Prostate gland (tissue), 2 donors: Measurements from ENCODE around the gene ZNF565.

ENCODE experiments used
- CTCF ChIP-seq, 4 experiments: fragments of 200-600 bp in 2 of 4; fragments of 450-650 bp in 2 of 4; sonication (generic) in 2 of 4; IDR thresholded peaks; 1 replicate in 3 of 4; 2 replicates in 1 of 4; pipeline ENCODE4 v1.5.1; 2016 to 2019; ENCODE audit warnings: antibody characterized with exemption in 4 of 4, mild to moderate bottlenecking in 2 of 4, moderate library complexity in 2 of 4
- POLR2A ChIP-seq: fragments of 450-650 bp; IDR thresholded peaks from one replicate; pipeline ENCODE4 v1.6.1; 2016; ENCODE audit warnings: antibody characterized with exemption, mild to moderate bottlenecking
- POLR2AphosphoS5 ChIP-seq: sonication (generic); formaldehyde crosslinking; IDR thresholded peaks from one replicate; pipeline ENCODE4 v1.6.1; 2017; ENCODE audit warnings: antibody characterized with exemption

- TF ChIP-seq CTCF (IDR thresholded peaks at IDR 0.05) (no peak), POLR2AphosphoS5 (no peak), POLR2A (no peak)
Measured at GRCh38 chr19:36222503-36222902, 8.0 kb upstream of the ZNF565 start.
